SKM-1 treated with dmso at 0.1 percent for 144 hours (cell line): ENCODE measurements around the gene UNC45B.
A peak's percentile ranks its signal among the peaks of the same experiment; 100 is the strongest.
"Not testable (repeated sequence)": the region's sequence is repeated elsewhere in the genome, so short reads cannot be mapped to it uniquely, and the experiment has no call there.

Source experiments
- DNase-seq: peaks from one replicate; lab custom pipeline; 2025; ENCODE audit not compliant: unreplicated experiment; lab: John Stamatoyannopoulos, UW

Gene UNC45B

GRCh38 chr17:35213412-35213940 lies 65.9 kb downstream of the UNC45B start:
- no peak for DNase-seq

GRCh38 chr17:35214192-35214591 lies 66.6 kb downstream of the UNC45B start:
- no peak for DNase-seq

GRCh38 chr17:35214631-35215273 lies 67.1 kb downstream of the UNC45B start:
- DNase-seq: no peak

- DNase-seq: no peak
Measured at GRCh38 chr17:35217107-35217506, 69.5 kb downstream of the UNC45B start.

GRCh38 chr17:35218915-35219314 lies 71.3 kb downstream of the UNC45B start:
- peak; percentile 43 for DNase-seq

- no peak for DNase-seq
Measured at GRCh38 chr17:35222452-35222851, 74.8 kb downstream of the UNC45B start.

GRCh38 chr17:35224436-35224835 lies 76.8 kb downstream of the UNC45B start:
- DNase-seq: no peak

GRCh38 chr17:35227546-35227945 lies 79.9 kb downstream of the UNC45B start:
- no peak for DNase-seq

- no peak for DNase-seq
Measured at GRCh38 chr17:35229638-35230037, 82.0 kb downstream of the UNC45B start.

GRCh38 chr17:35234315-35234714 lies 86.7 kb downstream of the UNC45B start:
- DNase-seq: not testable (repeated sequence)

- no peak for DNase-seq
Measured at GRCh38 chr17:35235289-35235688, 87.7 kb downstream of the UNC45B start.

- DNase-seq: no peak
Measured at GRCh38 chr17:35235917-35236316, 88.3 kb downstream of the UNC45B start.

GRCh38 chr17:35236821-35237220 lies 89.2 kb downstream of the UNC45B start:
- no peak for DNase-seq

- DNase-seq: no peak
Measured at GRCh38 chr17:35238821-35239220, 91.2 kb downstream of the UNC45B start.
